Keratinocyte (primary cell): ENCODE data around the gene ZFP62. TPM values are rescaled to one million over a fixed set of nuclear protein-coding genes. Genes with fewer than 3 reads are reported as not detected.

Experiments
- DNase-seq: peaks from one replicate; pipeline ENCODE4 v3.0.0-alpha.2; 2011; ENCODE audit warnings: low read depth, missing footprints, low spot score
- FAIRE-seq: peaks from 2 replicates; lab custom pipeline; 2011; peaks lifted over from hg19 to GRCh38; lab: Jason Lieb, UNC
- H2AFZ ChIP-seq: 2 replicates; pipeline ENCODE4 v1.6.0; 2012; ENCODE audit warnings: low read length, control low read depth, inconsistent platforms; ENCODE audit not compliant: control insufficient read depth
- H3K27ac ChIP-seq: 2 replicates; pipeline ENCODE4 v1.5.1; 2011; ENCODE audit warnings: low read length; ENCODE audit not compliant: control insufficient read depth, insufficient read depth
- H3K27me3 ChIP-seq: 3 replicates; pipeline ENCODE4 v1.6.0; 2011; ENCODE audit warnings: low read length; ENCODE audit not compliant: control insufficient read depth, insufficient read depth; ENCODE audit errors: extremely low read depth
- H3K36me3 ChIP-seq, 2 experiments: 2 replicates in 1 of 2; 3 replicates in 1 of 2; pipeline ENCODE4 v1.5.1; 2011; ENCODE audit warnings: low read length in 2 of 2, mild to moderate bottlenecking in 1 of 2; ENCODE audit not compliant: control insufficient read depth in 2 of 2, insufficient read depth in 2 of 2; ENCODE audit errors: extremely low read depth in 1 of 2
- H3K4me1 ChIP-seq: 3 replicates; pipeline ENCODE4 v1.5.1; 2011; ENCODE audit warnings: low read length; ENCODE audit not compliant: control insufficient read depth, insufficient read depth; ENCODE audit errors: extremely low read depth
- H3K4me2 ChIP-seq: 3 replicates; pipeline ENCODE4 v1.6.0; 2011; ENCODE audit warnings: low read depth, low read length; ENCODE audit not compliant: control insufficient read depth, insufficient read depth; ENCODE audit errors: extremely low read depth
- H3K4me3 ChIP-seq, 3 experiments: fragments of 200-600 bp in 1 of 3; sonication (generic) in 1 of 3; 2 replicates in 2 of 3; 3 replicates in 1 of 3; pipeline ENCODE4 v1.5.1; 2011 to 2016; ENCODE audit warnings: low read length in 3 of 3, mild to moderate bottlenecking in 3 of 3, control low read depth in 2 of 3, inconsistent platforms in 1 of 3, low read depth in 1 of 3, mixed read lengths in 1 of 3, mixed run types in 1 of 3, moderate library complexity in 1 of 3; ENCODE audit not compliant: control insufficient read depth in 2 of 3, insufficient read depth in 2 of 3; ENCODE audit errors: extremely low read depth in 1 of 3
- H3K79me2 ChIP-seq: 2 replicates; pipeline ENCODE4 v1.6.0; 2012; ENCODE audit warnings: low read length; ENCODE audit not compliant: control insufficient read depth, insufficient read depth
- H3K9ac ChIP-seq: 3 replicates; pipeline ENCODE4 v1.6.0; 2011; ENCODE audit warnings: low read length; ENCODE audit not compliant: control insufficient read depth, insufficient read depth; ENCODE audit errors: extremely low read depth
- H3K9me1 ChIP-seq: 3 replicates; pipeline ENCODE4 v1.6.0; 2011; ENCODE audit warnings: low read length; ENCODE audit not compliant: control insufficient read depth, insufficient read depth; ENCODE audit errors: extremely low read depth
- H3K9me3 ChIP-seq: 2 replicates; pipeline ENCODE4 v1.5.1; 2012; ENCODE audit warnings: low read depth, low read length; ENCODE audit not compliant: control insufficient read depth
- H4K20me1 ChIP-seq: 3 replicates; pipeline ENCODE4 v1.6.0; 2011; ENCODE audit warnings: low read length; ENCODE audit not compliant: control insufficient read depth, insufficient read depth; ENCODE audit errors: extremely low read depth
- EZH2 ChIP-seq: IDR thresholded peaks from one replicate; pipeline ENCODE4 v1.6.1; 2012; ENCODE audit warnings: inconsistent platforms, mild to moderate bottlenecking, low read length, moderate library complexity
- dilution Hi-C: fragments of 300-500 bp; cut with MboI; formaldehyde crosslinking; loops from one replicate; pipeline ENCODE4 v1.7.0; 2020; ENCODE audit warnings: low sequenced_read_pairs; ENCODE audit not compliant: extremely low pct_ligation_motif_present
- polyA plus RNA-seq, 5 experiments: library from polyadenylated mRNA; depleted of rRNA in 3 of 5; stranded (reverse) in 3 of 5; stranded (forward) in 1 of 5; unstranded in 1 of 5; fragments of >200 nt; gene quantifications; 1 replicate in 1 of 5; 2 replicates in 3 of 5; 3 replicates in 1 of 5; pipeline versions ENCODE4 v1.2.1 to v1.2.3, GENCODE V29; 2011 to 2012; ENCODE audit warnings: missing spikeins in 2 of 5, low read depth in 1 of 5, low replicate concordance in 1 of 5
- TF ChIP-seq, protein P1 (sequence below), 3 experiments: IDR thresholded peaks in 1 of 3; conservative IDR thresholded peaks in 1 of 3; optimal IDR thresholded peaks in 1 of 3; 2 replicates in 2 of 3; 3 replicates in 1 of 3; pipeline versions ENCODE3 to v1.5.1; 2011; ENCODE audit warnings: low read length in 3 of 3, mild to moderate bottlenecking in 3 of 3, moderate library complexity in 2 of 3, control low read depth in 1 of 3, inconsistent platforms in 1 of 3; ENCODE audit not compliant: insufficient read depth in 2 of 3; ENCODE audit errors: extremely low read depth in 1 of 3

The ZFP62 gene
- polyA plus RNA-seq, 1 donor (not counting 4 experiments of a cell fraction or from before 2014, with no cell fraction given), result 21.5 TPM

DNA sequence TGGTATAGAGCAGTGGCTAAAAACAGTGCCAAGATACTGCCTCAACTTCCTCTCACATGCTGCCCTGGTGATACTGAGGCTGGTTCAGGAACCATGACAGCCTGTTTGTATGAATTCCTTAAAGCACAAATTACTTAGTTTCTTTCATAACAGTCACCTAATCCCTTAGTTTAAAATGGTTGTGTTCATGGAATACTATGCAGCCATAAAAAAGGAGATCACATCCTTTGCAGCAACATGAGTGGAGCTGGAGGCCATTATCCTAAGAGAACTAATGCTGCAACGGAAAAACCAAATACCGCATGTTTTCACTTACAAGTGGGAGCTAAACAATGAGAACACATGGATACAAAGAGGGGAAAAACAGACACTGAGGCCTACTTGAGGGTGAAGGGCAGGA lies 21.8 kb downstream of the ZFP62 start:
- Histone ChIP-seq H3K9me1 (no peaks in the 10 kb centered on the region), H3K4me2 (no peak overlapping the region), H3K27ac (no peak overlapping the region), H3K36me3 (peaks cover 0 to 8% of the 10 kb centered on the region in 2 experiments), H2AFZ (no peak overlapping the region), H3K9ac (no peak overlapping the region), H3K9me3 (no peaks in the 10 kb centered on the region), H3K4me3 (no peak overlapping the region), H3K79me2 (no peaks in the 10 kb centered on the region), H3K4me1 (no peaks in the 10 kb centered on the region), H4K20me1 (no peaks in the 10 kb centered on the region), H3K27me3 (no peaks in the 10 kb centered on the region)
- TF ChIP-seq, protein P1, sequence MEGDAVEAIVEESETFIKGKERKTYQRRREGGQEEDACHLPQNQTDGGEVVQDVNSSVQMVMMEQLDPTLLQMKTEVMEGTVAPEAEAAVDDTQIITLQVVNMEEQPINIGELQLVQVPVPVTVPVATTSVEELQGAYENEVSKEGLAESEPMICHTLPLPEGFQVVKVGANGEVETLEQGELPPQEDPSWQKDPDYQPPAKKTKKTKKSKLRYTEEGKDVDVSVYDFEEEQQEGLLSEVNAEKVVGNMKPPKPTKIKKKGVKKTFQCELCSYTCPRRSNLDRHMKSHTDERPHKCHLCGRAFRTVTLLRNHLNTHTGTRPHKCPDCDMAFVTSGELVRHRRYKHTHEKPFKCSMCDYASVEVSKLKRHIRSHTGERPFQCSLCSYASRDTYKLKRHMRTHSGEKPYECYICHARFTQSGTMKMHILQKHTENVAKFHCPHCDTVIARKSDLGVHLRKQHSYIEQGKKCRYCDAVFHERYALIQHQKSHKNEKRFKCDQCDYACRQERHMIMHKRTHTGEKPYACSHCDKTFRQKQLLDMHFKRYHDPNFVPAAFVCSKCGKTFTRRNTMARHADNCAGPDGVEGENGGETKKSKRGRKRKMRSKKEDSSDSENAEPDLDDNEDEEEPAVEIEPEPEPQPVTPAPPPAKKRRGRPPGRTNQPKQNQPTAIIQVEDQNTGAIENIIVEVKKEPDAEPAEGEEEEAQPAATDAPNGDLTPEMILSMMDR (optimal IDR thresholded peaks at IDR 0.05 in 1 of 3, IDR thresholded peaks at IDR 0.05 in 1 of 3, conservative IDR thresholded peaks at IDR 0.05 in 1 of 3; ENCODE audit: extremely low read depth in 1 of 3, insufficient read depth in 2 of 3, low read length in 3 of 3), result no peak
- no peak for TF ChIP-seq EZH2
- DNase-seq (no peak), FAIRE-seq (no peak)
- dilution Hi-C loops, result no loop called here

DNA sequence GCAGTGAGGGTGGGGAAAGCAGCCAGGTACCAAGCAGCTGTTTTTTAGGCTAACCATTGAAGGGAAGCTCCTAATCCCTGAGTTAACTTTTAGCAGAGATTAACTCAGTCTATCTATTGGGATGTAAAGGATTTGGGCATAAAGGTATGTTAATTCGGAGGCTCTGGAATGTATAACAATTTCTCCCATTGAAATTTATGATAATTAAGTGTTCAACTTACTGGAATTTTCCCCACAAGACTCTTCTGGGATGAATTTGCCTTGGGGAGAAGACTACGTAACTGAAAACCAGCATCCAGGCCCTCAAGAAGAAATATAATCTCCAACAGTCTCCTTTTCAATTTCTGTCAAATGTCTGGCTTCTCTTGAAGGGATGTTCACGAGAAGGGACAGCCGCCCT lies 23.6 kb downstream of the ZFP62 start:
- H3K4me1 ChIP-seq, result peaks cover under 1% of the 10 kb centered on the region
- H3K79me2 ChIP-seq, result peaks cover 2% of the 10 kb centered on the region
- no peak overlapping the region for H3K4me2 ChIP-seq
- peaks cover 2% of the 10 kb centered on the region for H3K9me1 ChIP-seq
- dilution Hi-C loops, result no loop called here
- H3K9me3 ChIP-seq, result no peaks in the 10 kb centered on the region
- peaks cover 0 to 8% of the 10 kb centered on the region in 2 experiments for H3K36me3 ChIP-seq
- no peak overlapping the region for H3K4me3 ChIP-seq
- no peak for TF ChIP-seq EZH2
- TF ChIP-seq, protein P1 (optimal IDR thresholded peaks at IDR 0.05 in 1 of 3, IDR thresholded peaks at IDR 0.05 in 1 of 3, conservative IDR thresholded peaks at IDR 0.05 in 1 of 3; ENCODE audit: extremely low read depth in 1 of 3, insufficient read depth in 2 of 3, low read length in 3 of 3), result no peak
- DNase-seq (no peak), FAIRE-seq (no peak)
- no peak overlapping the region for H3K9ac ChIP-seq
- no peak overlapping the region for H2AFZ ChIP-seq
- no peaks in the 10 kb centered on the region for H4K20me1 ChIP-seq
- no peak overlapping the region for H3K27ac ChIP-seq
- no peaks in the 10 kb centered on the region for H3K27me3 ChIP-seq
